ENCODE data around the gene ETV7. TPM values are rescaled to one million over a fixed set of nuclear protein-coding genes. Genes with fewer than 3 reads are reported as not detected.
A peak's percentile ranks its signal among the peaks of the same experiment; 100 is the strongest.

ETV7 gene
- total and polyA plus RNA-seq, 2 experiments from 2014 or later: 0.47 to 1.2 TPM

- no peak for TF ChIP-seq REST (IDR thresholded peaks at IDR 0.05; ENCODE audit: unreplicated experiment)
- no peak for TF ChIP-seq EZH2 (IDR thresholded peaks at IDR 0.05; ENCODE audit: low read depth, unreplicated experiment)
- no peak for TF ChIP-seq CTCF (conservative IDR thresholded peaks at IDR 0.05; ENCODE audit: low read depth in 2 of 2)
- no peak for TF ChIP-seq NANOG (IDR thresholded peaks at IDR 0.05; ENCODE audit: borderline replicate concordance)
These were observed 49.0 kb upstream of the ETV7 start (continued) for GRCh38 chr6:36436466-36436865.

DNA sequence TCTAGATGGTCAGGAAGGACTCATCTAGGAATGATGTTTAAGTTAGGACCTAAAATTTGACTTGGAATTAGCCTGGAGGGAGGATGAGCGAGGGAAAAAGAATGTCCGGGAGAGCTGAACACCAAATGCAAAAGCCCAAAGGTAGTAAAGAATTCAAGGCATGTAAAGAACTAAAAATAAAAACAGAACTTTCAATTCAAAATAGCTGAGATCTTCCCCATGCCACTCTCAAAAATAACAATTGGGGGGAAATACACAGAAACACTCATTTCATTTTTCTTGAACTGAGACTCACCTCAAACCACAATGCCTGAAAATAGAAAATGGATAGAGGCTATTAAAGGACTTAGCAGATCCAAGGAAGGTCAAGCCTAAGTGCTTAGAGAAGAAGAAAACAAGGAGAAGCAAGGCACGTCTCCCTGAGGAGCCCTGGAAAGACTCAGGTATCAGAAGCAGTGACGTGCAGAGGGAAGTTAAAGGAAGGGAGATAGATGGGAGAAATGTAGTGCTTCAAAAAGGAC, 44.7 kb upstream of the ETV7 start:
- no peak for TF ChIP-seq JUNB (IDR thresholded peaks at IDR 0.05; ENCODE audit: unreplicated experiment)
- no peak for TF ChIP-seq EZH2 (IDR thresholded peaks at IDR 0.05; ENCODE audit: low read depth, unreplicated experiment)
- H3K36me3 ChIP-seq (ENCODE audit: insufficient read depth): no peaks in the 10 kb centered on the region
- no peak overlapping the region for H3K4me3 ChIP-seq
- no peaks in the 10 kb centered on the region for H3K9me3 Mint-ChIP-seq
- H3K4me1 Mint-ChIP-seq: peaks cover 4% of the 10 kb centered on the region; the same call in 1 of the 3 replicates
- no peak overlapping the region for H3K4me2 ChIP-seq
- peak overlapping the region; percentile 29; the same call in 1 of the 2 replicates for H2AFZ ChIP-seq
- H4K20me1 ChIP-seq (replicated peaks; ENCODE audit: insufficient read depth): no peaks in the 10 kb centered on the region
- H3K27me3 ChIP-seq (ENCODE audit: insufficient read depth): no peaks in the 10 kb centered on the region
- ATAC-seq (no peak), DNase-seq (ENCODE audit: low spot score) (no peak)
- H3K27ac Mint-ChIP-seq: no peak overlapping the region
- H3K27me3 Mint-ChIP-seq (ENCODE audit: insufficient read depth, low read depth, poor library complexity): no peaks in the 10 kb centered on the region
- no peaks in the 10 kb centered on the region for H3F3A ChIP-seq (replicated peaks; ENCODE audit: low read depth)
- no peaks in the 10 kb centered on the region for H3K79me2 ChIP-seq (replicated peaks; ENCODE audit: insufficient read depth)
- H3K4me1 ChIP-seq (ENCODE audit: insufficient read depth): no peaks in the 10 kb centered on the region
- H3K4me3 Mint-ChIP-seq: no peak overlapping the region
- H3K9me2 ChIP-seq (ENCODE audit: insufficient read depth): no peaks in the 10 kb centered on the region
- no peaks in the 10 kb centered on the region for H3K36me3 Mint-ChIP-seq (ENCODE audit: low read depth)
- H3K27ac ChIP-seq (ENCODE audit: low read depth): no peak overlapping the region

GRCh38 chr6:36431197-36431596, 43.7 kb upstream of the ETV7 start:
- DNase-seq (ENCODE audit: low spot score) (no peak), ATAC-seq (no peak)
- Mint-ChIP-seq H3K4me3 (no peak overlapping the region), H3K27me3 (ENCODE audit: insufficient read depth, low read depth, poor library complexity) (no peaks in the 10 kb centered on the region), H3K27ac (no peak overlapping the region), H3K9me3 (no peaks in the 10 kb centered on the region), H3K36me3 (ENCODE audit: low read depth) (no peaks in the 10 kb centered on the region), H3K4me1 (peaks cover 4% of the 10 kb centered on the region; the same call in 1 of the 3 replicates)
- Histone ChIP-seq H3K79me2 (replicated peaks; ENCODE audit: insufficient read depth) (no peaks in the 10 kb centered on the region), H2AFZ (0 out of 2 replicates have a peak overlapping the region, but pooled peaks have one; percentile 5), H3K27me3 (ENCODE audit: insufficient read depth) (no peaks in the 10 kb centered on the region), H3F3A (replicated peaks; ENCODE audit: low read depth) (no peaks in the 10 kb centered on the region), H4K20me1 (replicated peaks; ENCODE audit: insufficient read depth) (no peaks in the 10 kb centered on the region), H3K27ac (ENCODE audit: low read depth) (no peak overlapping the region), H3K4me1 (ENCODE audit: insufficient read depth) (no peaks in the 10 kb centered on the region), H3K9me2 (ENCODE audit: insufficient read depth) (no peaks in the 10 kb centered on the region), H3K36me3 (ENCODE audit: insufficient read depth) (no peaks in the 10 kb centered on the region), H3K4me2 (no peak overlapping the region), H3K4me3 (no peak overlapping the region)
- no peak for TF ChIP-seq NANOG (IDR thresholded peaks at IDR 0.05; ENCODE audit: borderline replicate concordance)
- TF ChIP-seq, protein P1, sequence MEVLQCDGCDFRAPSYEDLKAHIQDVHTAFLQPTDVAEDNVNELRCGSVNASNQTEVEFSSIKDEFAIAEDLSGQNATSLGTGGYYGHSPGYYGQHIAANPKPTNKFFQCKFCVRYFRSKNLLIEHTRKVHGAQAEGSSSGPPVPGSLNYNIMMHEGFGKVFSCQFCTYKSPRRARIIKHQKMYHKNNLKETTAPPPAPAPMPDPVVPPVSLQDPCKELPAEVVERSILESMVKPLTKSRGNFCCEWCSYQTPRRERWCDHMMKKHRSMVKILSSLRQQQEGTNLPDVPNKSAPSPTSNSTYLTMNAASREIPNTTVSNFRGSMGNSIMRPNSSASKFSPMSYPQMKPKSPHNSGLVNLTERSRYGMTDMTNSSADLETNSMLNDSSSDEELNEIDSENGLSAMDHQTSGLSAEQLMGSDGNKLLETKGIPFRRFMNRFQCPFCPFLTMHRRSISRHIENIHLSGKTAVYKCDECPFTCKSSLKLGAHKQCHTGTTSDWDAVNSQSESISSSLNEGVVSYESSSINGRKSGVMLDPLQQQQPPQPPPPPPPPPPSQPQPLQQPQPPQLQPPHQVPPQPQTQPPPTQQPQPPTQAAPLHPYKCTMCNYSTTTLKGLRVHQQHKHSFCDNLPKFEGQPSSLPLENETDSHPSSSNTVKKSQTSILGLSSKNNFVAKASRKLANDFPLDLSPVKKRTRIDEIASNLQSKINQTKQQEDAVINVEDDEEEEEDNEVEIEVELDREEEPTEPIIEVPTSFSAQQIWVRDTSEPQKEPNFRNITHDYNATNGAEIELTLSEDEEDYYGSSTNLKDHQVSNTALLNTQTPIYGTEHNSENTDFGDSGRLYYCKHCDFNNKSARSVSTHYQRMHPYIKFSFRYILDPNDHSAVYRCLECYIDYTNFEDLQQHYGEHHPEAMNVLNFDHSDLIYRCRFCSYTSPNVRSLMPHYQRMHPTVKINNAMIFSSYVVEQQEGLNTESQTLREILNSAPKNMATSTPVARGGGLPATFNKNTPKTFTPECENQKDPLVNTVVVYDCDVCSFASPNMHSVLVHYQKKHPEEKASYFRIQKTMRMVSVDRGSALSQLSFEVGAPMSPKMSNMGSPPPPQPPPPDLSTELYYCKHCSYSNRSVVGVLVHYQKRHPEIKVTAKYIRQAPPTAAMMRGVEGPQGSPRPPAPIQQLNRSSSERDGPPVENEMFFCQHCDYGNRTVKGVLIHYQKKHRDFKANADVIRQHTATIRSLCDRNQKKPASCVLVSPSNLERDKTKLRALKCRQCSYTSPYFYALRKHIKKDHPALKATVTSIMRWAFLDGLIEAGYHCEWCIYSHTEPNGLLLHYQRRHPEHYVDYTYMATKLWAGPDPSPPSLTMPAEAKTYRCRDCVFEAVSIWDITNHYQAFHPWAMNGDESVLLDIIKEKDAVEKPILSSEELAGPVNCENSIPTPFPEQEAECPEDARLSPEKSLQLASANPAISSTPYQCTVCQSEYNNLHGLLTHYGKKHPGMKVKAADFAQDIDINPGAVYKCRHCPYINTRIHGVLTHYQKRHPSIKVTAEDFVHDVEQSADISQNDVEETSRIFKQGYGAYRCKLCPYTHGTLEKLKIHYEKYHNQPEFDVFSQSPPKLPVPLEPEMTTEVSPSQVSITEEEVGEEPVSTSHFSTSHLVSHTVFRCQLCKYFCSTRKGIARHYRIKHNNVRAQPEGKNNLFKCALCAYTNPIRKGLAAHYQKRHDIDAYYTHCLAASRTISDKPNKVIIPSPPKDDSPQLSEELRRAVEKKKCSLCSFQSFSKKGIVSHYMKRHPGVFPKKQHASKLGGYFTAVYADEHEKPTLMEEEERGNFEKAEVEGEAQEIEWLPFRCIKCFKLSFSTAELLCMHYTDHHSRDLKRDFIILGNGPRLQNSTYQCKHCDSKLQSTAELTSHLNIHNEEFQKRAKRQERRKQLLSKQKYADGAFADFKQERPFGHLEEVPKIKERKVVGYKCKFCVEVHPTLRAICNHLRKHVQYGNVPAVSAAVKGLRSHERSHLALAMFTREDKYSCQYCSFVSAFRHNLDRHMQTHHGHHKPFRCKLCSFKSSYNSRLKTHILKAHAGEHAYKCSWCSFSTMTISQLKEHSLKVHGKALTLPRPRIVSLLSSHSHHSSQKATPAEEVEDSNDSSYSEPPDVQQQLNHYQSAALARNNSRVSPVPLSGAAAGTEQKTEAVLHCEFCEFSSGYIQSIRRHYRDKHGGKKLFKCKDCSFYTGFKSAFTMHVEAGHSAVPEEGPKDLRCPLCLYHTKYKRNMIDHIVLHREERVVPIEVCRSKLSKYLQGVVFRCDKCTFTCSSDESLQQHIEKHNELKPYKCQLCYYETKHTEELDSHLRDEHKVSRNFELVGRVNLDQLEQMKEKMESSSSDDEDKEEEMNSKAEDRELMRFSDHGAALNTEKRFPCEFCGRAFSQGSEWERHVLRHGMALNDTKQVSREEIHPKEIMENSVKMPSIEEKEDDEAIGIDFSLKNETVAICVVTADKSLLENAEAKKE (CRISPR knock-in tag; IDR thresholded peaks at IDR 0.05): no peak
